ENCODE data around the gene RGMA. TPM values are rescaled to one million over a fixed set of nuclear protein-coding genes. Genes with fewer than 3 reads are reported as not detected.

RGMA gene
- polyA plus RNA-seq, 1 donor = 12.5 TPM

DNA sequence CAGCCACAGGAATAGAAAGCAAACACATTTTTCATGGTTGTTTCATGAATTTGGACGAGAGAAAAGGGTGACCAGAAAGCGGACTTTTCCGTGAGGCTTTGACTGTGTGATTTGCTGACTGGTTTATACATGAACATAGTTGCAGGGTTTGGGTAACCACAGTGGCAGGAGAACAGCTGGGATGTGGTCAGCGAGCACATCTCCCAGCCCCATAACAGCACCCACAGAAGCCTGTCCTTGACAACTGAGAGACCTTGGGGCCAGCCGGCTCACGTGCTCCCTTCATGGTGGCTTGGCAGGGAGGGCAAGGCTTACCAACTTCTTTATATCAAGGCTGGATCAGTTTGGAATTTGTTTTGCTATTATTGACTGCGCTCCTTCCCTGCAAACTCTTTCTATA, 13.2 kb upstream of the RGMA start:
- H3K4me3 ChIP-seq (ENCODE audit: low read length) = no peak overlapping the region
- H3K4me1 ChIP-seq (ENCODE audit: control insufficient read depth, insufficient read depth, low read length) = no peaks in the 10 kb centered on the region
- 80% methylated on average over 1 of the region's 7 CpGs for WGBS (ENCODE audit: insufficient coverage, low lambda C conversion rate)

DNA sequence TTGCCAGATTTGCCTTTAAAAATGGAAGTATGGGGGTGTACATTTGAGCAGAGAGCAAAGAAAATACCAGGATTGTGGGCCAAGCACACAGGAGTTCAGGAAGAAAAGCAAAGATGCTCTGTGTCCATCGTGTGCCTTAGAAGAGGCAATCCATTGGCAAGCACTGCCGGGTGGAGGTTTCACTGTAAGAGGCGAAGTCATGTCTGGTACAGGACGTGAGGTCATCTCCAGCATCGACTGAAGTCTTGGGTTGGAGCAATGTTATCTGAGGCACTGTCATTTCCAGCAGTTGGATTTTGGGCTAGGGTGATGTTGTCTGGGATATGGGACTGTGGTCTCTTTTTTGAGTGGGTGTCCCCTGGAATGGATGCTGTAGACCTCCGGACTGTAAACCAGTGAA, 4.8 kb upstream of the RGMA start:
- no peak overlapping the region for H3K27ac ChIP-seq (ENCODE audit: low read length)
- WGBS (ENCODE audit: insufficient coverage, low lambda C conversion rate) = no CpG with 5 or more reads among the region's 6 CpGs
- DNase-seq = no peak
- no peaks in the 10 kb centered on the region for H3K36me3 ChIP-seq (ENCODE audit: control insufficient read depth, insufficient read depth, low read length)
- no peaks in the 10 kb centered on the region for H3K4me1 ChIP-seq (ENCODE audit: control insufficient read depth, insufficient read depth, low read length)
- no peak overlapping the region for H3K4me3 ChIP-seq (ENCODE audit: low read length)
- no peaks in the 10 kb centered on the region for H3K9me3 ChIP-seq (ENCODE audit: control insufficient read depth, low read depth, low read length)
- peaks cover 42% of the 10 kb centered on the region for H3K27me3 ChIP-seq (ENCODE audit: control insufficient read depth, insufficient read depth, low read length)

More for the DNA sequence above, 13.2 kb upstream of the RGMA start:
- H3K27ac ChIP-seq (ENCODE audit: low read length) = no peak overlapping the region
- no peaks in the 10 kb centered on the region for H3K36me3 ChIP-seq (ENCODE audit: control insufficient read depth, insufficient read depth, low read length)
- DNase-seq = no peak
- no peaks in the 10 kb centered on the region for H3K9me3 ChIP-seq (ENCODE audit: control insufficient read depth, low read depth, low read length)
- peaks cover 5% of the 10 kb centered on the region for H3K27me3 ChIP-seq (ENCODE audit: control insufficient read depth, insufficient read depth, low read length)

DNA sequence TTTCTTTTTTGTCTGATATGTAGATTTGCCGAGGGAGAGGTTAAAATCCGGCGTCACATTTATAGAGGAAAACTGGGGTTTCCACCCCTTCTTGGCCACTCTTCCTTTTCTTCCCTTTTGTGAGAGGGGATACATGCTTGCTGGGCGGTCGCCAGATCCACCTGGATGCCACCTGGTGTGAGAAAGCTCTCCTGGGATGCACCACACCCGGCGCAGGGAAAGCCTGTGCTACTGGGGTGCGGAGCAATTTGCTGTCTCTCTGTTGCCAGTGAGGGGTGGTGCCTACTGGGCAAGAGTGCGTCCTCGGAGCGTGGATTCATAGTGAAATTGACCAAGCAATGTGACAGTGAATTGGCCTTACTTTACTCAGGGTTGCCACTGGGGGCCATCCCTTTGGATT, 2.5 kb upstream of the RGMA start:
- Histone ChIP-seq H3K36me3 (ENCODE audit: control insufficient read depth, insufficient read depth, low read length) (no peaks in the 10 kb centered on the region), H3K4me3 (ENCODE audit: low read length) (no peak overlapping the region), H3K27me3 (ENCODE audit: control insufficient read depth, insufficient read depth, low read length) (peaks cover 64% of the 10 kb centered on the region), H3K4me1 (ENCODE audit: control insufficient read depth, insufficient read depth, low read length) (peaks cover 2% of the 10 kb centered on the region), H3K27ac (ENCODE audit: low read length) (no peak overlapping the region), H3K9me3 (ENCODE audit: control insufficient read depth, low read depth, low read length) (no peaks in the 10 kb centered on the region)
- no peak for DNase-seq
- no CpG with 5 or more reads among the region's 11 CpGs for WGBS (ENCODE audit: insufficient coverage, low lambda C conversion rate)

DNA sequence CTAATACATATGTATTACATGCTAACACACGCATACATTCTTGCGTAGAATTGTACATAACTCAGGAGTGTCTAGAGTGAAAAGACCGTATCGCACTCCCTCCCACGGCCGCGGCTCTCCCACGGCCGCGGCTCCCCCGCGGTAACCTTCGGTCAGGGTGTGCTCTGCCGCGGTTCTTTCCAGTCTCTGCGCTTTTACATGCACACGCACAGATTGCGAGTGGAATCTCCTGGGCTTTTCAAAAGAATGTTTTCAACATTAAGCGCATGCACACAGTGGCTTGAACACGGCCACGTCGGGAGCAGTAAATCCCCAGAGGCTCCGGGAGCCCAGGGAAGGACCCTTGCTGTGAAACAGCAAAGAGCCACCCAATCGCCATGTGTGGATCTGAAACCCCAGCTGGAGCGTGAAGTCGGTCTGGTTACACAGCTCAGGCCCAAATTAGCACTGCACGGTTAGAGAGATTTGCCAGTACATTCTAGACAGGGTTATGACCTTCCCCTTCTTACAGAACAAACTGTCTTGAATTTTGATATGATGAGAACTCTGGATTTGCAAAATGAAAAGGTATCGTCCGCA, 805 bp upstream of the RGMA start:
- peaks cover 2% of the 10 kb centered on the region for H3K4me1 ChIP-seq (ENCODE audit: control insufficient read depth, insufficient read depth, low read length)
- H3K9me3 ChIP-seq (ENCODE audit: control insufficient read depth, low read depth, low read length) = no peaks in the 10 kb centered on the region
- no peak overlapping the region for H3K27ac ChIP-seq (ENCODE audit: low read length)
- peaks cover 74% of the 10 kb centered on the region for H3K27me3 ChIP-seq (ENCODE audit: control insufficient read depth, insufficient read depth, low read length)
- WGBS (ENCODE audit: insufficient coverage, low lambda C conversion rate) = 88% methylated on average over 2 of the region's 29 CpGs
- no peaks in the 10 kb centered on the region for H3K36me3 ChIP-seq (ENCODE audit: control insufficient read depth, insufficient read depth, low read length)
- peak in 1 of 2 donors; percentile 18 for DNase-seq
- H3K4me3 ChIP-seq (ENCODE audit: low read length) = peak overlapping the region; percentile 24

DNA sequence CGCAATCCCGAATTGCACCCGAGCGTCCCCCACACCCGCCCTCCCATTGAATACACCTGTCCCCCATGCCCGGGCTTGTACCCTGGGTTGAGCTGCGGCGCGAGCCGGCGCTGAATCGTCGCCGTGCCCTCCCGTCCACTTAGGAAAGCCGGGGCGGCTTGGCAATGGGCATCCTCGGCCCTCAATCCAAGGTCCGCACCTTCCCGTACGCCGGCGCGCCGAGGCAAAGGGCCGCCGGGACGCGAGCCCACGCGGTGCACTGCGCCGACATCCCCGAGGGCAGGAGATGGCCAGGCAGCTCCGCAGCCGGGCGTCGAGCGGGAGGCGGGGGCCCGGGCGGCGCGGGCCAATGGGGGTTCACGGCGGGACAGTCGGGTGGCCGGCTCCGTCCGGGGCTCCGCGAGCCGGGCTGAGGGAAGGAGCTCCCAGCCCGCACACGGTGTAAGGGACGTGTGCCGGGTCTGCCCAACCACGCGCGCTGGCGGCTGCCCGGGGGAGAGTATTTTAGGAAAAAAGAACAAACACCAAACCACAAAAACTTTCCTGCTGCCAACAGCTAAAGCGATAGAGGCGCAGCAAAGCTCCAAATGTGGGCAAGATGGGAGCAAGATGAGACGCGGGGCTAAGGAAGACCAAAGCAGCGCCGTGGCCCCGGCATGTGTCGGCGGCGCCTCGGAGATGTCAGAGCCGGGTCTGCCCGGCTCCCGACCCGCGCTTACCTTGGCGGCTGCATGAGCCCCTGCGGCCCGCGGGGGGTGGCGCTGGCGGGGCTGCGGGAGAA, 621 bp downstream of the RGMA start:
- peaks cover 2% of the 10 kb centered on the region for H3K4me1 ChIP-seq (ENCODE audit: control insufficient read depth, insufficient read depth, low read length)
- no CpG with 5 or more reads among the region's 85 CpGs for WGBS (ENCODE audit: insufficient coverage, low lambda C conversion rate)
- peaks cover 80% of the 10 kb centered on the region for H3K27me3 ChIP-seq (ENCODE audit: control insufficient read depth, insufficient read depth, low read length)
- DNase-seq = peak in 1 of 2 donors; percentile 39
- no peaks in the 10 kb centered on the region for H3K9me3 ChIP-seq (ENCODE audit: control insufficient read depth, low read depth, low read length)
- peak overlapping the region; percentile 40 for H3K4me3 ChIP-seq (ENCODE audit: low read length)
- no peak overlapping the region for H3K27ac ChIP-seq (ENCODE audit: low read length)
- no peaks in the 10 kb centered on the region for H3K36me3 ChIP-seq (ENCODE audit: control insufficient read depth, insufficient read depth, low read length)

DNA sequence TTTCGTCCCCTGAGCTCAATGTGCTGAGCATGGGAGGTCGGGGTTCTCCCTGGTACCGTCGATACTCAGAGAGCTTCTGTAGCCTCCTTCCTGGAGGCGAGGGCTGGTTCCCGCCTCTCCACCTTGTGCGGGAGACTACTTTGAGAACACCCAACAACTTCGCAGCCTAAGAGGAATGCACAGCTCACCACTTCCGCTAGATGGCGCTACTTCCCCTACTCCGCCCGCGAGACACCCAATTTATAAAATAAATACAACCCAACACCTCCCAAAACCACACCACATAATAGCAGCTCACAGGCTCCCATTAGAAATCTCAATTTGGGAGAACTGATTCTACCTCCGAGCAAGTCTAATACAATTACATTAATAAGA, 1.2 kb downstream of the RGMA start:
- WGBS (ENCODE audit: insufficient coverage, low lambda C conversion rate) = no CpG with 5 or more reads among the region's 14 CpGs
- no peak overlapping the region for H3K27ac ChIP-seq (ENCODE audit: low read length)
- peak; percentile 47 to 49 for DNase-seq
- peaks cover 78% of the 10 kb centered on the region for H3K27me3 ChIP-seq (ENCODE audit: control insufficient read depth, insufficient read depth, low read length)
- H3K9me3 ChIP-seq (ENCODE audit: control insufficient read depth, low read depth, low read length) = no peaks in the 10 kb centered on the region
- peaks cover 2% of the 10 kb centered on the region for H3K4me1 ChIP-seq (ENCODE audit: control insufficient read depth, insufficient read depth, low read length)
- no peaks in the 10 kb centered on the region for H3K36me3 ChIP-seq (ENCODE audit: control insufficient read depth, insufficient read depth, low read length)
- peak overlapping the region; percentile 40 for H3K4me3 ChIP-seq (ENCODE audit: low read length)

DNA sequence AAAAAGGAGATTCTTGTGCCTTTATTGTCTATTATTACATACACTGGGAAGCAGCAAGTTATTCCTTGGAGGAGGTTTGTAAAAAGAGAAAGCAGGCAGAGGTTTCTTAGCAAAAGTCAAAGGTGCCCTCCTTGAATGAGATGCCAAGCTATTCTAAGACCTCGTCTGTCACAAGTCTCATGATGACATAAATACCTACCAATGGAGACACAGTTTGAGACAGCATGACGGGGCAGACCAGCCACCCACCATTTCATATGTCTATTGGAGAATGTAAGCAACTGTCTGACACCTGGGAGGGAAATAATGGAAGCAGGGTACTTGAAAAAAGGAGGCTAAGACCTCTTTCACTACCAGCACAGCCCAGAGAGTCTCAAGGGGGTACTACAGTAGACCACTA, 2.2 kb downstream of the RGMA start:
- peaks cover 71% of the 10 kb centered on the region for H3K27me3 ChIP-seq (ENCODE audit: control insufficient read depth, insufficient read depth, low read length)
- H3K9me3 ChIP-seq (ENCODE audit: control insufficient read depth, low read depth, low read length) = no peaks in the 10 kb centered on the region
- no CpG with 5 or more reads among the region's 2 CpGs for WGBS (ENCODE audit: insufficient coverage, low lambda C conversion rate)
- H3K27ac ChIP-seq (ENCODE audit: low read length) = no peak overlapping the region
- DNase-seq = no peak
- peak overlapping the region; percentile 40 for H3K4me3 ChIP-seq (ENCODE audit: low read length)
- H3K4me1 ChIP-seq (ENCODE audit: control insufficient read depth, insufficient read depth, low read length) = peaks cover 2% of the 10 kb centered on the region
- no peaks in the 10 kb centered on the region for H3K36me3 ChIP-seq (ENCODE audit: control insufficient read depth, insufficient read depth, low read length)

DNA sequence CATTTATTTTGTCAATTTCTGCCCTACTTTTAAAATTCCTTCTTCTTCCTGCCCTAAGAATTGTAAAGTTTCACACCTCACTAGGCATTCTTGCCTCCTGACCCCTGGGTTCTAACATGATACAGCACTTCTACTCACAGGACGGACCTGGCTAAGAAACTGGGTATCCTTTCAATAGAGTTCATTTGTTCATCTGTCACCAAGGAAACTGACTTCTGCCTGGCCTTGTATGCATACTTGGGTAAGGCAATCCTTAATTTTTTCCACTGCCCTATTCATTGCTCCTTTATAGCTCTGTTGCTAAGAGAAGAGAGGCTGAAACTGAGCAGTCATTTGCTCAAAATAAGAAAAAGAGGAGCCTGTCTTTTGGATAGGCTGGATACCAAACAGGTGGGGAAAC, 3.3 kb downstream of the RGMA start:
- no peak overlapping the region for H3K4me3 ChIP-seq (ENCODE audit: low read length)
- peaks cover 60% of the 10 kb centered on the region for H3K27me3 ChIP-seq (ENCODE audit: control insufficient read depth, insufficient read depth, low read length)
- H3K9me3 ChIP-seq (ENCODE audit: control insufficient read depth, low read depth, low read length) = no peaks in the 10 kb centered on the region
- peaks cover 2% of the 10 kb centered on the region for H3K4me1 ChIP-seq (ENCODE audit: control insufficient read depth, insufficient read depth, low read length)
- H3K36me3 ChIP-seq (ENCODE audit: control insufficient read depth, insufficient read depth, low read length) = no peaks in the 10 kb centered on the region
- H3K27ac ChIP-seq (ENCODE audit: low read length) = no peak overlapping the region
- no CpG with 5 or more reads among the region's 1 CpG for WGBS (ENCODE audit: insufficient coverage, low lambda C conversion rate)
- DNase-seq = no peak

DNA sequence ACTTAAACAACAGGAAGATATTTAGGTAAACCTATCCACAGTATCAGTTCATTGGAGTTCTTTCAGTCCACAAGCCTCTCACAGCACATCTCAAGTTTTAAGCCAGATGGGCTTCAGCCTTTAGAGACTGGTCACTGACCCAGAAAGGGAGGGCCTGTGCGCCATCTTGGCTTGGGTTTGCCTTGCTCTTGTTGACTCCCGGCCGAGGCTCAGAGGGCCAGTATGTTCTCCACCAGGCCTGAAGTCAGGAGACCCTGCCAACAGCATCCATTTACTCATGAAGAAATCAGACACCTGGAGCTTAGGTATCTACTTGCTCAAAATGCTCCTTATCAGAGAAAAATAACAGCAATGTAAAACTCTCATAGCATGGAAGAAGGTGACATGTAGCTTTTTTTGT, 6.2 kb downstream of the RGMA start:
- Histone ChIP-seq H3K4me1 (ENCODE audit: control insufficient read depth, insufficient read depth, low read length) (no peaks in the 10 kb centered on the region), H3K4me3 (ENCODE audit: low read length) (no peak overlapping the region), H3K36me3 (ENCODE audit: control insufficient read depth, insufficient read depth, low read length) (no peaks in the 10 kb centered on the region), H3K27me3 (ENCODE audit: control insufficient read depth, insufficient read depth, low read length) (peaks cover 37% of the 10 kb centered on the region), H3K27ac (ENCODE audit: low read length) (no peak overlapping the region), H3K9me3 (ENCODE audit: control insufficient read depth, low read depth, low read length) (no peaks in the 10 kb centered on the region)
- no peak for DNase-seq
- WGBS (ENCODE audit: insufficient coverage, low lambda C conversion rate) = no CpG with 5 or more reads among the region's 3 CpGs

DNA sequence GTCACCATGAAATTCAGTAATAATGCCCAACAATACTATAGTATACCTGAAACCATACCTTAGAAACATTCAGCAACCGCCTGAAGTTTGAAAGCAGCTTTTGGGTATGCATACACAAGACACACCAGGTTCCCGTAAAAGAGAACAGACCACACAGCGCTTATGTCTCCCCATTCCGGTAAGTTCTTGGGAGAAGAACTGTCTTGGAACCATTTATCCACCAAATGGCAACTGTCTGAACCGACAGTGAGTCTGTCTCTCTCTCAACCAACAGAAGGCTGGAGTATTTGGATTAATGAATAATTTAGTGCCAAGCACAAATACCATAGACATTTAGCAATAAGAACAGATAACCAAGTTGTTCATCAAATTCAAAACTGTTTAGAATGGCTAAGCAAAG, 7.6 kb downstream of the RGMA start:
- Histone ChIP-seq H3K4me3 (ENCODE audit: low read length) (no peak overlapping the region), H3K27ac (ENCODE audit: low read length) (no peak overlapping the region), H3K27me3 (ENCODE audit: control insufficient read depth, insufficient read depth, low read length) (peaks cover 33% of the 10 kb centered on the region), H3K4me1 (ENCODE audit: control insufficient read depth, insufficient read depth, low read length) (no peaks in the 10 kb centered on the region), H3K36me3 (ENCODE audit: control insufficient read depth, insufficient read depth, low read length) (no peaks in the 10 kb centered on the region), H3K9me3 (ENCODE audit: control insufficient read depth, low read depth, low read length) (no peaks in the 10 kb centered on the region)
- no peak for DNase-seq
- no CpG with 5 or more reads among the region's 5 CpGs for WGBS (ENCODE audit: insufficient coverage, low lambda C conversion rate)

DNA sequence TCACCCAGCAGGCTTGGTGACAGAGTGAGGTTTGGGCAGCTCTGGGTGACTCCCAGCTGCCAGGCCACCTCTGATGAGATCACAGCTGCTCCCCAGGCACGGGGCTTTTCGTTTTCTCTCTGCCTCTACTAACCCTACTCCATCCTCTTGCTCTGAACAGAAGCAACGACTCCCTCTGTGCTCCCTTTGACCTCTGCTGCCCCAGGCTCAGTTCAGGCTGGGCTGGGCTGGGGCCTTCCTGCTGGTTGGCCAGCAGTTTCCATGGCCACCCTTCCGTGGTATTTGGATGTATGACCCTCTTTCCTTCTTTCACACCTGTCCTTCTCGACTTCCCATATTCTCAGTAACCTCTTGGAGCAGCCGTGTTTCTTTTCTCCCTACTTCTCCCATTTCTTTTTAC, 8.6 kb downstream of the RGMA start:
- H3K27me3 ChIP-seq (ENCODE audit: control insufficient read depth, insufficient read depth, low read length) = peaks cover 30% of the 10 kb centered on the region

More for the DNA sequence above, 8.6 kb downstream of the RGMA start:
- no peak for DNase-seq
- H3K36me3 ChIP-seq (ENCODE audit: control insufficient read depth, insufficient read depth, low read length) = no peaks in the 10 kb centered on the region
- H3K9me3 ChIP-seq (ENCODE audit: control insufficient read depth, low read depth, low read length) = no peaks in the 10 kb centered on the region
- no peaks in the 10 kb centered on the region for H3K4me1 ChIP-seq (ENCODE audit: control insufficient read depth, insufficient read depth, low read length)
- no peak overlapping the region for H3K4me3 ChIP-seq (ENCODE audit: low read length)
- H3K27ac ChIP-seq (ENCODE audit: low read length) = no peak overlapping the region
- 77% methylated on average over 3 of the region's 6 CpGs for WGBS (ENCODE audit: insufficient coverage, low lambda C conversion rate)

Data from large intestine (tissue), 3 donors.